ENCODE measurements around the gene TIMM8A.

- no peak for TF ChIP-seq GATA2 (IDR thresholded peaks at IDR 0.05; ENCODE audit: low read depth, low read length)
- no peak for TF ChIP-seq GATA3 (IDR thresholded peaks at IDR 0.05; ENCODE audit: low read depth, low read length)
These were observed 45.8 kb upstream of the TIMM8A start for GRCh38 chrX:101394372-101394771.
